ENCODE data around the gene ZNF774. TPM values are rescaled to one million over a fixed set of nuclear protein-coding genes. Genes with fewer than 3 reads are reported as not detected.

ZNF774 gene
- total RNA-seq, 1 donor from 2014 or later, result 8.3 TPM

GRCh38 chr15:90340345-90340744 lies 11.7 kb upstream of the ZNF774 start:
- Histone ChIP-seq H3K4me1 (no peaks in the 10 kb centered on the region), H2AFZ (replicated peaks) (no peak overlapping the region), H3K4me3 (no peak overlapping the region), H3K9ac (no peak overlapping the region), H3K27ac (no peak overlapping the region), H3K36me3 (no peaks in the 10 kb centered on the region), H3F3A (ENCODE audit: low read depth) (no peaks in the 10 kb centered on the region), H3K79me2 (ENCODE audit: low read depth) (no peaks in the 10 kb centered on the region), H3K9me3 (ENCODE audit: low read depth) (no peaks in the 10 kb centered on the region), H3K4me2 (no peak overlapping the region), H3K27me3 (no peaks in the 10 kb centered on the region), H4K20me1 (ENCODE audit: low read depth) (no peaks in the 10 kb centered on the region)
- TF ChIP-seq EZH2 (IDR thresholded peaks at IDR 0.05) (no peak), EZH2phosphoT487 (IDR thresholded peaks at IDR 0.05) (no peak), CTCF (IDR thresholded peaks at IDR 0.05) (no peak)
- Mint-ChIP-seq H3K4me1 (no peaks in the 10 kb centered on the region), H3K36me3 (no peaks in the 10 kb centered on the region), H3K27ac (no peak overlapping the region), H3K27me3 (ENCODE audit: insufficient read depth, low read depth) (peaks cover 2% of the 10 kb centered on the region), H3K9me3 (no peaks in the 10 kb centered on the region), H3K4me3 (no peak overlapping the region)
- no peak for DNase-seq (ENCODE audit: low spot score)

GRCh38 chr15:90343302-90343790 lies 8.7 kb upstream of the ZNF774 start:
- H2AFZ ChIP-seq (replicated peaks), result no peak overlapping the region

GRCh38 chr15:90344662-90345061 lies 7.4 kb upstream of the ZNF774 start:
- Histone ChIP-seq H3K79me2 (ENCODE audit: low read depth) (no peaks in the 10 kb centered on the region), H2AFZ (replicated peaks) (no peak overlapping the region), H3K4me2 (no peak overlapping the region), H4K20me1 (ENCODE audit: low read depth) (no peaks in the 10 kb centered on the region), H3K36me3 (no peaks in the 10 kb centered on the region), H3K4me1 (no peaks in the 10 kb centered on the region), H3K27ac (no peak overlapping the region), H3F3A (ENCODE audit: low read depth) (no peaks in the 10 kb centered on the region), H3K27me3 (no peaks in the 10 kb centered on the region), H3K9ac (no peak overlapping the region), H3K9me3 (ENCODE audit: low read depth) (no peaks in the 10 kb centered on the region), H3K4me3 (no peak overlapping the region)
- no peak for TF ChIP-seq EZH2 (IDR thresholded peaks at IDR 0.05)
- TF ChIP-seq CTCF (IDR thresholded peaks at IDR 0.05), result no peak
- TF ChIP-seq EZH2phosphoT487 (IDR thresholded peaks at IDR 0.05), result no peak
- H3K36me3 Mint-ChIP-seq, result no peaks in the 10 kb centered on the region
- peaks cover 4% of the 10 kb centered on the region for H3K27me3 Mint-ChIP-seq (ENCODE audit: insufficient read depth, low read depth)
- H3K27ac Mint-ChIP-seq, result no peak overlapping the region
- no peak for DNase-seq (ENCODE audit: low spot score)
- no peaks in the 10 kb centered on the region for H3K9me3 Mint-ChIP-seq
- H3K4me3 Mint-ChIP-seq, result no peak overlapping the region
- H3K4me1 Mint-ChIP-seq, result no peaks in the 10 kb centered on the region

More at GRCh38 chr15:90343302-90343790, 8.7 kb upstream of the ZNF774 start:
- Histone ChIP-seq H3K4me1 (no peaks in the 10 kb centered on the region), H4K20me1 (ENCODE audit: low read depth) (no peaks in the 10 kb centered on the region), H3K27me3 (no peaks in the 10 kb centered on the region), H3K4me3 (no peak overlapping the region), H3F3A (ENCODE audit: low read depth) (no peaks in the 10 kb centered on the region), H3K36me3 (no peaks in the 10 kb centered on the region), H3K9me3 (ENCODE audit: low read depth) (no peaks in the 10 kb centered on the region), H3K4me2 (no peak overlapping the region), H3K9ac (no peak overlapping the region), H3K27ac (no peak overlapping the region), H3K79me2 (ENCODE audit: low read depth) (no peaks in the 10 kb centered on the region)
- no peak for DNase-seq (ENCODE audit: low spot score)
- H3K4me1 Mint-ChIP-seq, result no peaks in the 10 kb centered on the region
- H3K9me3 Mint-ChIP-seq, result no peaks in the 10 kb centered on the region
- no peak overlapping the region for H3K4me3 Mint-ChIP-seq
- H3K36me3 Mint-ChIP-seq, result no peaks in the 10 kb centered on the region
- H3K27ac Mint-ChIP-seq, result no peak overlapping the region
- TF ChIP-seq EZH2 (IDR thresholded peaks at IDR 0.05) (no peak), EZH2phosphoT487 (IDR thresholded peaks at IDR 0.05) (no peak), CTCF (IDR thresholded peaks at IDR 0.05) (no peak)
- peaks cover 4% of the 10 kb centered on the region for H3K27me3 Mint-ChIP-seq (ENCODE audit: insufficient read depth, low read depth)

Data from neural progenitor cell (in vitro differentiated cells).